WTC11 (cell line): ENCODE data around the gene ACTA2.

Experiments
- CREB1 ChIP-seq: sonication (generic); formaldehyde crosslinking; IDR thresholded peaks from 2 replicates; pipeline ENCODE4 v1.8.0; 2023; ENCODE audit warnings: mild to moderate bottlenecking, missing genetic modification reagents
- CTCF ChIP-seq: fragments of 200-600 bp; IDR thresholded peaks from 2 replicates; pipeline ENCODE4 v1.8.0; 2022; ENCODE audit warnings: antibody characterized with exemption
- NR3C1 ChIP-seq: sonication (generic); formaldehyde crosslinking; conservative IDR thresholded peaks from 2 replicates; pipeline ENCODE4 v1.8.1; 2023; ENCODE audit warnings: low read depth, mild to moderate bottlenecking, missing genetic modification reagents
- PREB ChIP-seq: sonication (generic); formaldehyde crosslinking; IDR thresholded peaks from 2 replicates; pipeline ENCODE4 v1.8.1; 2022; ENCODE audit warnings: mild to moderate bottlenecking, missing genetic modification reagents, moderate library complexity, borderline replicate concordance
- PRRX2 ChIP-seq: fragments of 250-450 bp; sonication (Bioruptor Pico); IDR thresholded peaks from 2 replicates; pipeline ENCODE4 v1.8.0; 2021; ENCODE audit warnings: mild to moderate bottlenecking
- RORB ChIP-seq: fragments of 250-450 bp; sonication (Bioruptor Pico); IDR thresholded peaks from 2 replicates; pipeline ENCODE4 v1.9.0; 2021; ENCODE audit warnings: mild to moderate bottlenecking
- TEAD4 ChIP-seq: sonication (generic); formaldehyde crosslinking; IDR thresholded peaks from 2 replicates; pipeline ENCODE4 v1.8.0; 2022; ENCODE audit warnings: mild to moderate bottlenecking, missing genetic modification reagents
- ZBTB21 ChIP-seq: sonication (generic); formaldehyde crosslinking; IDR thresholded peaks from 2 replicates; pipeline ENCODE4 v1.8.1; 2023; ENCODE audit warnings: mild to moderate bottlenecking, missing genetic modification reagents, borderline replicate concordance
- ZNF423 ChIP-seq: fragments of 250-450 bp; sonication (Bioruptor Pico); IDR thresholded peaks from 2 replicates; pipeline ENCODE4 v2.1.2; 2022; ENCODE audit warnings: mild to moderate bottlenecking, moderate library complexity

GRCh38 chr10:88911116-88911515 is 41.5 kb downstream of the ACTA2 start:
- TF ChIP-seq PRRX2 (CRISPR knock-in tag) (no peak), CTCF (no peak), RORB (CRISPR knock-in tag) (no peak), ZBTB21 (no peak), TEAD4 (CRISPR knock-in tag) (no peak), CREB1 (CRISPR knock-in tag) (no peak), ZNF423 (CRISPR knock-in tag) (no peak), PREB (CRISPR knock-in tag) (no peak), NR3C1 (CRISPR knock-in tag) (no peak)
